ENCODE results near the gene SON.

The SON gene

DNA sequence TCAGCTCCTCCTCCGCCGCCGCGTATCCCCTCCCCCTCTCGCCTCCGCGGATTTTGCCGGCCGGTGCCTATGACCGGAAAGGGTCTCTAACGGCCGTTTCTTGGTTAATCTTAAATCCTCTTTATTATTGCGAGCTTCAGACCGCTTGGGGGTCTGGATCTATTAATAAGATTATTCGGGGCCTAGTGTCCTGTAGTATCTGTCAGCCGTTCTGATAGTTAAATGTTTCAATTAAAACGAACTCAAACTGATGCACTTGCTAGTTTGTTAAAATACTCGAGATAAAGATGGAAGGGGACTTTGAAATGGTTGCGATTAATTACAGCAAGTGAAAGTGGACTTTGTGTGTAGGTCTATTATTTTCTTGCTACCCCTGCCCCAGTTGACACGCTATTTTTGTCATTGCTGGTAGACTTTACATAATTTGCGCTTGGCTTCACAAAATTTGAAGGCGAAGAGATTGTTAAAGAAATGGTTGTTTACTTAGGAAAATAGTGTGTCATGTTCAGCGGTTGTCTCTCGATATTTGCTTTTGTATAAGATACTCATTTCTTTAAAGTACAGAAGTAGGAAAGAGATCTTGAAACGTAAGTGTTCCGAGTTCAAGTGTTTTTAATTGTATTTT lies 779 bp downstream of the SON start:
- no peak for DNase-seq (ENCODE audit: low spot score)

DNA sequence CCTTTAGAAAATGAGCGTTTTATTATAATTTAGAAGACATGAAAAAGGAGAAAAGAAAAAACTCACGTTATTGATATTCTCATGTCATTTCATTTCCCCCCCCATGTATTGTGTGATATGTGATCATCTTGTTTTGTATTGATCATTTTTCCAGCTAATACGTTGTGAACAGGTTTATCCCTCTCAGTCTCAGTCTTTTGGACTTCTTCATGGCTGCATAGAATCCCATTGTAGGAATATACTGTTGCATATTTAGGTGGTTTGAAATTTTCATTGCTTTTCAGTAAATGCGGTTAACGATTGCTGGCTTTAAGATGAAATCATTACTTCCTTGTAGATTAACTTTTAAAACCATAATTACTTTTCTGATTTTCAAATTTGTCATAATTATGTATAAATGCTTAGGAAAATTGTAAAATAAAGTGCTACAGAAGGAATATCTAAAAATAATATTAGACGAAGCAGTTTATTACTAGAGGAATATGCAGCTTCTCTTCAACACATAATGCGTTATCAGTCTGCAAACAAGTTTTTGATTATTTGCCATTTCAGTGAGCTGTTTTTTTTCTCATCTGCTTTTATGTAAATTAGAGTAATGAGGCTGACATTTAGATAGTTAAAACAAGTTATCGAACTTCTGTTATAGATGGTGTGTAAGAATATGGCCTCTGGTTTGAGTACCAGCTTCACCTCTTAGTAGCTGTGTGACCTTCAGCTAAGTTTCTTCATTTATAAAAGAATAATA lies 1.8 kb downstream of the SON start:
- DNase-seq (ENCODE audit: low spot score): no peak

GRCh38 chr21:33546086-33546485 lies 3.2 kb downstream of the SON start:
- DNase-seq (ENCODE audit: low spot score): peak; percentile 14

GRCh38 chr21:33549848-33550771 lies 7.3 kb downstream of the SON start:
- no peak for DNase-seq (ENCODE audit: low spot score)

- DNase-seq (ENCODE audit: low spot score): no peak
Observed at GRCh38 chr21:33550772-33551660, 8.2 kb downstream of the SON start.

DNA sequence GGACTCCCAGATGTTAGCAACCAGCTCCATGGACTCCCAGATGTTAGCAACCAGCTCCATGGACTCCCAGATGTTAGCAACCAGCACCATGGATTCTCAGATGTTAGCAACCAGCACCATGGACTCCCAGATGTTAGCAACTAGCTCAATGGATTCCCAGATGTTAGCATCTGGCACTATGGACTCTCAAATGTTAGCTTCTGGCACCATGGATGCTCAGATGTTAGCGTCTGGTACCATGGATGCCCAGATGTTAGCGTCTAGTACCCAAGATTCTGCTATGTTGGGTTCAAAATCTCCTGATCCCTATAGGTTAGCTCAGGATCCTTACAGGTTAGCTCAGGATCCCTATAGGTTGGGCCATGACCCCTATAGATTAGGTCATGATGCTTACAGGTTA lies 8.8 kb downstream of the SON start:
- no peak for DNase-seq (ENCODE audit: low spot score)

DNA sequence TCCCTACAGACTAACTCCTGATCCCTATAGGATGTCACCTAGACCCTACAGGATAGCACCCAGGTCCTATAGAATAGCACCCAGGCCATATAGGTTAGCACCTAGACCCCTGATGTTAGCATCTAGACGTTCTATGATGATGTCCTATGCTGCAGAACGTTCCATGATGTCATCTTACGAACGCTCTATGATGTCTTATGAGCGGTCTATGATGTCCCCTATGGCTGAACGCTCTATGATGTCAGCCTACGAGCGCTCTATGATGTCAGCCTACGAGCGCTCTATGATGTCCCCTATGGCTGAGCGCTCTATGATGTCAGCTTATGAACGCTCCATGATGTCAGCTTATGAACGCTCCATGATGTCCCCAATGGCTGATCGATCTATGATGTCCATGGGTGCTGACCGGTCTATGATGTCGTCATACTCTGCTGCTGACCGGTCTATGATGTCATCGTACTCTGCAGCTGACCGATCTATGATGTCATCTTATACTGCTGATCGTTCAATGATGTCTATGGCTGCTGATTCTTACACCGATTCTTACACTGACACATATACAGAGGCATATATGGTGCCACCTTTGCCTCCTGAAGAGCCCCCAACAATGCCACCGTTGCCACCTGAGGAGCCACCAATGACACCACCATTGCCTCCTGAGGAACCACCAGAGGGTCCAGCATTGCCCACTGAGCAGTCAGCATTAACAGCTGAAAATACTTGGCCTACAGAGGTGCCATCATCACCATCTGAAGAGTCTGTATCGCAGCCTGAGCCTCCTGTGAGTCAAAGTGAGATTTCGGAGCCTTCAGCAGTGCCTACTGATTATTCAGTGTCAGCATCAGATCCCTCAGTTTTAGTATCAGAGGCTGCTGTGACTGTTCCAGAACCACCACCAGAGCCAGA lies 9.5 kb downstream of the SON start:
- no peak for DNase-seq (ENCODE audit: low spot score)

DNA sequence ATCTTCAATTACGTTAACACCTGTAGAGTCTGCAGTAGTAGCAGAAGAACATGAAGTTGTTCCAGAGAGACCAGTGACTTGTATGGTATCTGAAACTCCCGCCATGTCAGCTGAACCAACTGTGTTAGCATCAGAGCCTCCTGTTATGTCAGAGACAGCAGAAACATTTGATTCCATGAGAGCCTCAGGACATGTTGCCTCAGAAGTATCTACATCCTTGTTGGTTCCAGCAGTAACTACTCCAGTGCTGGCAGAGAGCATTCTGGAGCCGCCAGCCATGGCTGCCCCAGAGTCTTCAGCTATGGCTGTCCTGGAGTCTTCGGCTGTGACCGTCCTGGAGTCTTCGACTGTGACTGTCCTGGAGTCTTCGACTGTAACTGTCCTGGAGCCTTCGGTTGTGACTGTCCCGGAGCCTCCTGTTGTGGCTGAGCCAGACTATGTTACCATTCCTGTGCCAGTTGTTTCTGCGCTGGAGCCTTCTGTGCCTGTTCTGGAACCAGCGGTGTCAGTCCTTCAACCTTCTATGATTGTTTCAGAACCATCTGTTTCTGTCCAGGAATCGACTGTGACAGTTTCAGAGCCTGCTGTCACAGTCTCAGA lies 10.3 kb downstream of the SON start:
- DNase-seq (ENCODE audit: low spot score): no peak

GRCh38 chr21:33554236-33554981 lies 11.6 kb downstream of the SON start:
- no peak for DNase-seq (ENCODE audit: low spot score)

- DNase-seq (ENCODE audit: low spot score): no peak
Observed at GRCh38 chr21:33554982-33555344, 12.1 kb downstream of the SON start.

- no peak for DNase-seq (ENCODE audit: low spot score)
Observed at GRCh38 chr21:33557447-33557846, 14.6 kb downstream of the SON start.

GRCh38 chr21:33558777-33559421 lies 16.1 kb downstream of the SON start:
- DNase-seq (ENCODE audit: low spot score): no peak

DNA sequence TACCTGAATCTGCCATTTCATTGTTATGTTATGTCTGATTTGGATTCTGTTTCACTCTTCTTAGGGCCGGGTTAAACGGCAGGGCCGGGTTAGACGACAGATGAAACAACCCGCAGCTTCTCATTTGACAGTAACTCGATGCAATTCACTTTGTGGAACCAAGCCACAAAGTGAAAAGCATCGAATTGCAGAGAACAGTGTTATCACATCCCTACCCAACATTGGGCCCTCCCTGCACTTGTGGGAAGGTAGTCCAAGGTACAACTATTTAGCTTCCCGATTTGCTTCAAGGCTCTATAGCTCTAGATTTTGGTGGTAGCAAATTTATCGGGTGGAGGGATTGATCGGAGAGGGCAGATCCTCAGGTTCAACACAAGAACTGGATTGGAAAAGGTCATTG lies 17.0 kb downstream of the SON start:
- no peak for DNase-seq (ENCODE audit: low spot score)

DNA sequence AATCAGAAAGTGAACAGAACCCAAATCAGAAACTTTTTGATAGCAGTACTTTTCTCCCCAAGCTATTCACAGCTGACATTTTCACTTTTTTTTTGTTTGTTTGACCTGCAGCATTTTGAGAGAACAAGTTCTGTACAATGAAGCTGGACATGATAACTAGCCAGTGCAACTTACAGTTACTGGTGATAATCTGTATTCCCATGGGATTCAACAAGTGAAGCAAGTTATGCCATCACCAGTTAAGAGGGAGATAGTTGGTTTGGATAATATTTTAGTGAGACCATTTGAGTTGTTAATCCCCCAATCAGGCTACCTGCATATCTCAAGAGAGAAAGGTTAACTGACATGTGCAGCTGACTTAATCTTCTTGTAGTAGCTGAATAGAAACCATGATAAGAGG lies 18.1 kb downstream of the SON start:
- DNase-seq (ENCODE audit: low spot score): no peak

GRCh38 chr21:33561373-33561772 lies 18.5 kb downstream of the SON start:
- no peak for DNase-seq (ENCODE audit: low spot score)

DNA sequence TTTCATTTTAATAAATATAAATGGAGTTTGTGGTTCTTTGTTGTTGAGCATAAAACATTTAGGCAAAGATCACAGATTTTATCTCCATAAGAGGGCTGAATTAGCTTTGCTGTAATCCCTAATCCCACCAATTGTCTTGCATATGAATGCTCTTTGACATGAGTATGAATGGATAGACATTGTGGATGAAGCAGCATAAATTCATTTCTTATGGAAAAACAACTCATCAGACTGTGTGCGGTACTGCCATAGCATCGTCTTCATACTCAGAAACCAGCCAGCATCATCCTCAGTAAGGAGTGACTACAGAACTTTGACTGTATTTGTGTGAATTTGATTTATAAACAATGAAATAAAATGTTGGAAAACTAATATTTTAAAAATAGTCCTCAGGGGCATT lies 19.6 kb downstream of the SON start:
- DNase-seq (ENCODE audit: low spot score): no peak

DNA sequence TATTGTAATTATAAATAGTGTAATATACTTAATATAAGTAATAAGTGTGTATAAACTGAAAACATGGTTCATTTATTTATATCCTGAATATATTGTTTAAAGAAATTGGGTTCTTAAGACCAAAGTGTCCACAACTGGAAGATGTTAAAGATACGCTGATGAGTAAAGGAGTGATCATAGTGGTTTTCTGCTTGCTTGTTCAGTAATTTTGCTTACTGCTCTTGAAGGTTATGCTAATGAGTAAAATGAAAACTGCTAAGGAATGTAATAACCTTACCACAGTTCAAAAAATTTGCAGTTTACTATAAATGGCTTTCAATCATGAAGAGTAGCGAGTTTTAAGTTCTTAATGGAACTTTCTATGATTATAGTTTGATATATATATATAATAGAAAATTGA lies 23.7 kb downstream of the SON start:
- no peak for DNase-seq (ENCODE audit: low spot score)

DNA sequence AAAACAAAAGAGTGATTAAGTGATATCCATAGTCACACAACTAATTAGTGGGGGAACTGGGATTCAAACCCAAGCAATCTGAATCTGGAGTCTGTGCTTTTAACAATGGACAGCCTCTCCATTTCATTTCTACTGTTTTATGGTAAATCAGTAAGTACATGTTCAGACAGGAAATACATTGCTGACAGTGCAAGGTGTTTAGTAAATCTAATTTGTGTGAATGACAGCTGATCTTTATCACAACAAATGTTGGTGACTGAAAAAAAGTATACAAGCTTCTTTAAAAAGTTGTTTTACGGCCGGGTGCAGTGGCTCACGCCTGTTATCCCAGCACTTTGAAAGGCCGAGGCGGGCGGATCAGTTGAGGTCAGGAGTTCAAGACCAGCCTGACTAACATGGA lies 25.1 kb downstream of the SON start:
- no peak for DNase-seq (ENCODE audit: low spot score)

GRCh38 chr21:33568448-33568847 lies 25.6 kb downstream of the SON start:
- DNase-seq (ENCODE audit: low spot score): no peak
